IMR-90 (cell line): ENCODE data around the gene TSC22D3. TPM values are rescaled to one million over a fixed set of nuclear protein-coding genes. Genes with fewer than 3 reads are reported as not detected.
"Not testable (repeated sequence)": the region's sequence is repeated elsewhere in the genome, so short reads cannot be mapped to it uniquely, and the experiment has no call there.

Experiments
- ATAC-seq: fragments of 200-7000 bp; cut with Tn5 transposase; 2 replicates; pipeline ENCODE4 v1.9.1; 2020; ENCODE audit warnings: low read depth, mild to moderate bottlenecking, moderate library complexity
- BruUV-seq: library from RNA; stranded (reverse); fragments of 400-500 nt; replicated peaks from 2 replicates; lab custom pipeline; 2021; lab: Mats Ljungman, UMichigan
- CTCF ChIA-PET: fragments of 300-600 bp; formaldehyde crosslinking; extraction: SDS; loops from one replicate; lab custom pipeline; 2021; ENCODE audit warnings: antibody characterized with exemption; lab: Yijun Ruan, JAX
- POLR2A ChIA-PET: fragments of 300-600 bp; sonication (Branson Sonifier 250); formaldehyde crosslinking; loops from one replicate; lab custom pipeline; 2022; ENCODE audit warnings: antibody characterized with exemption; ENCODE audit not compliant: unreplicated experiment; lab: Charles Lee
- DNase-seq: peaks from one replicate; pipeline ENCODE4 v3.0.0; 2013
- H2AFZ ChIP-seq: replicated peaks from 2 replicates; pipeline ENCODE3; 2013; ENCODE audit warnings: low read length, mild to moderate bottlenecking; ENCODE audit not compliant: poor library complexity
- H2AK5ac ChIP-seq: 2 replicates; pipeline ENCODE4 v1.6.1; 2013; ENCODE audit warnings: low read depth, low read length, inconsistent platforms
- H2AK9ac ChIP-seq: replicated peaks from 2 replicates; pipeline ENCODE3; 2013; ENCODE audit warnings: mild to moderate bottlenecking, low read depth, low read length, moderate library complexity; ENCODE audit not compliant: poor library complexity
- H2BK120ac ChIP-seq: 2 replicates; pipeline ENCODE4 v1.6.1; 2013; ENCODE audit warnings: low read depth, low read length, inconsistent platforms
- H2BK15ac ChIP-seq: 3 replicates; pipeline ENCODE4 v1.6.1; 2013; ENCODE audit warnings: low read depth, low read length, inconsistent platforms
- H2BK20ac ChIP-seq: 2 replicates; pipeline ENCODE4 v1.6.1; 2013; ENCODE audit warnings: low read depth, mild to moderate bottlenecking, inconsistent platforms, low read length, moderate library complexity
- H2BK5ac ChIP-seq: 2 replicates; pipeline ENCODE4 v1.6.1; 2013; ENCODE audit warnings: mild to moderate bottlenecking, low read depth, low read length, inconsistent platforms; ENCODE audit not compliant: poor library complexity, severe bottlenecking
- H3K14ac ChIP-seq: replicated peaks from 2 replicates; pipeline ENCODE4 v1.6.1; 2013; ENCODE audit warnings: low read depth, low read length, inconsistent platforms
- H3K18ac ChIP-seq: 2 replicates; pipeline ENCODE4 v1.6.1; 2013; ENCODE audit warnings: low read depth, low read length, control low read depth
- H3K23ac ChIP-seq: 2 replicates; pipeline ENCODE4 v1.6.1; 2013; ENCODE audit warnings: low read depth, low read length, inconsistent platforms
- H3K27ac ChIP-seq: 2 replicates; pipeline ENCODE4 v1.5.1; 2013; ENCODE audit warnings: mild to moderate bottlenecking, control low read depth, low read length; ENCODE audit not compliant: insufficient read depth
- H3K27me3 ChIP-seq: 2 replicates; pipeline ENCODE4 v1.6.1; 2013; ENCODE audit warnings: low read length; ENCODE audit not compliant: control insufficient read depth, insufficient read depth
- H3K36me3 ChIP-seq: 2 replicates; pipeline ENCODE4 v1.6.1; 2013; ENCODE audit warnings: low read length, mixed read lengths; ENCODE audit not compliant: control insufficient read depth, insufficient read depth
- H3K4ac ChIP-seq: 2 replicates; pipeline ENCODE4 v1.6.1; 2013; ENCODE audit warnings: low read depth, low read length, inconsistent platforms
- H3K4me1 ChIP-seq: 2 replicates; pipeline ENCODE4 v1.6.1; 2013; ENCODE audit warnings: low read length, mixed read lengths; ENCODE audit not compliant: control insufficient read depth, insufficient read depth
- H3K4me2 ChIP-seq: 2 replicates; pipeline ENCODE4 v1.6.1; 2013; ENCODE audit warnings: low read depth, mild to moderate bottlenecking, control low read depth, low read length, moderate library complexity
- H3K4me3 ChIP-seq: 2 replicates; pipeline ENCODE4 v1.5.1; 2013; ENCODE audit warnings: low read depth, mild to moderate bottlenecking, control low read depth, low read length, moderate library complexity; ENCODE audit not compliant: insufficient read depth
- H3K56ac ChIP-seq: 2 replicates; pipeline ENCODE4 v1.6.1; 2013; ENCODE audit warnings: low read length, inconsistent platforms; ENCODE audit not compliant: insufficient read depth; ENCODE audit errors: extremely low read depth
- H3K79me1 ChIP-seq, 2 experiments: 2 replicates each; pipeline ENCODE4 v1.6.1; 2013; ENCODE audit warnings: low read length in 2 of 2, inconsistent platforms in 1 of 2, low read depth in 1 of 2
- H3K9ac ChIP-seq: 2 replicates; pipeline ENCODE4 v1.6.1; 2013; ENCODE audit warnings: low read depth, low read length, control low read depth
- H3K9me1 ChIP-seq: 2 replicates; pipeline ENCODE4 v1.6.1; 2013; ENCODE audit warnings: low read length, inconsistent platforms; ENCODE audit not compliant: insufficient read depth
- H3K9me3 ChIP-seq: 2 replicates; pipeline ENCODE4 v1.6.1; 2013; ENCODE audit warnings: low read length; ENCODE audit not compliant: control insufficient read depth, insufficient read depth
- H4K20me1 ChIP-seq: 2 replicates; pipeline ENCODE4 v1.6.1; 2013; ENCODE audit warnings: low read length, inconsistent platforms; ENCODE audit not compliant: insufficient read depth
- H4K5ac ChIP-seq: 2 replicates; pipeline ENCODE4 v1.6.1; 2013; ENCODE audit warnings: mild to moderate bottlenecking, low read depth, low read length, control low read depth
- H4K8ac ChIP-seq, 2 experiments: 2 replicates each; pipeline ENCODE4 v1.6.1; 2013; ENCODE audit warnings: low read depth in 2 of 2, low read length in 2 of 2, control low read depth in 1 of 2, inconsistent platforms in 1 of 2
- H4K91ac ChIP-seq: 2 replicates; pipeline ENCODE4 v1.6.1; 2013; ENCODE audit warnings: low read depth, low read length, inconsistent platforms; ENCODE audit not compliant: insufficient read depth
- WGBS, 2 experiments: methylation state at CpG; one replicate each; pipeline versions ENCODE4 v1.1.5 to v1.1.7; 2013; ENCODE audit warnings: missing lambda C conversion rate in 2 of 2; ENCODE audit not compliant: insufficient read length in 1 of 2; ENCODE audit errors: extremely low coverage in 2 of 2; 5-methylcytosine and 5-hydroxymethylcytosine counted together
- dilution Hi-C: fragments of 300-500 bp; cut with HindIII; formaldehyde crosslinking; loops from one replicate; pipeline ENCODE4 v1.14.3; 2018; ENCODE audit warnings: low sequenced_read_pairs; ENCODE audit not compliant: unreplicated experiment
- in situ Hi-C: fragments of 300-500 bp; cut with MboI; formaldehyde crosslinking; loops from 3 replicates; pipeline ENCODE4 v1.14.3; 2019; ENCODE audit warnings: low sequenced_read_pairs, inconsistent platforms, mixed read lengths
- intact Hi-C: fragments of 100-400 bp; cut with micrococcal nuclease; formaldehyde crosslinking; loops from 2 replicates; pipeline ENCODE4 v1.10.0; 2022
- polyA plus RNA-seq, 3 experiments: library from polyadenylated mRNA; depleted of rRNA; stranded (reverse); fragments of >200 nt; gene quantifications; 2 replicates each; pipeline ENCODE4 v1.2.3, GENCODE V29; 2012; ENCODE audit warnings: low replicate concordance in 1 of 3
- total RNA-seq: library from RNA; depleted of rRNA; stranded (reverse); fragments of >200 nt; gene quantifications from 2 replicates; pipeline ENCODE4 v1.2.3, GENCODE V29; 2012

TSC22D3 gene
- total and polyA plus RNA-seq, 2 of the 4 experiments (the other 2 are of a cell fraction), result 9.9 to 14.0 TPM

GRCh38 chrX:107810053-107810452 lies 34.5 kb upstream of the TSC22D3 start:
- H4K5ac ChIP-seq, in situ Hi-C loops, H3K18ac ChIP-seq, CTCF ChIA-PET, H3K23ac ChIP-seq, DNase-seq, H3K56ac ChIP-seq, H4K91ac ChIP-seq, H2BK20ac ChIP-seq, dilution Hi-C loops, H2BK5ac ChIP-seq, H3K36me3 ChIP-seq, H4K8ac ChIP-seq, H3K4me2 ChIP-seq, intact Hi-C loops, H3K4ac ChIP-seq, H2AFZ ChIP-seq, H3K9ac ChIP-seq, H2AK5ac ChIP-seq, H2BK15ac ChIP-seq, H4K20me1 ChIP-seq, H3K9me3 ChIP-seq, H2BK120ac ChIP-seq, H3K27me3 ChIP-seq, H2AK9ac ChIP-seq, H3K4me1 ChIP-seq, H3K14ac ChIP-seq, POLR2A ChIA-PET, BruUV-seq, ATAC-seq, H3K27ac ChIP-seq, H3K9me1 ChIP-seq, H3K4me3 ChIP-seq, H3K79me1 ChIP-seq: not testable (repeated sequence)
- no CpG with 5 or more reads among the region's 10 CpGs for WGBS, 2 experiments
